GM21360 (cell line): ENCODE results near the gene OGDH.
"Not testable (repeated sequence)": the region's sequence is repeated elsewhere in the genome, so short reads cannot be mapped to it uniquely, and the experiment has no call there.

Experiments
- ATAC-seq: cut with Tn5 transposase; IDR thresholded peaks from one replicate; pipeline ENCODE4 v1.9.1; 2021; ENCODE audit warnings: mild to moderate bottlenecking, moderate library complexity; ENCODE audit not compliant: unreplicated experiment

The OGDH gene

GRCh38 chr7:44580945-44581878, 25.2 kb upstream of the OGDH start:
- peak; percentile 16 for ATAC-seq

DNA sequence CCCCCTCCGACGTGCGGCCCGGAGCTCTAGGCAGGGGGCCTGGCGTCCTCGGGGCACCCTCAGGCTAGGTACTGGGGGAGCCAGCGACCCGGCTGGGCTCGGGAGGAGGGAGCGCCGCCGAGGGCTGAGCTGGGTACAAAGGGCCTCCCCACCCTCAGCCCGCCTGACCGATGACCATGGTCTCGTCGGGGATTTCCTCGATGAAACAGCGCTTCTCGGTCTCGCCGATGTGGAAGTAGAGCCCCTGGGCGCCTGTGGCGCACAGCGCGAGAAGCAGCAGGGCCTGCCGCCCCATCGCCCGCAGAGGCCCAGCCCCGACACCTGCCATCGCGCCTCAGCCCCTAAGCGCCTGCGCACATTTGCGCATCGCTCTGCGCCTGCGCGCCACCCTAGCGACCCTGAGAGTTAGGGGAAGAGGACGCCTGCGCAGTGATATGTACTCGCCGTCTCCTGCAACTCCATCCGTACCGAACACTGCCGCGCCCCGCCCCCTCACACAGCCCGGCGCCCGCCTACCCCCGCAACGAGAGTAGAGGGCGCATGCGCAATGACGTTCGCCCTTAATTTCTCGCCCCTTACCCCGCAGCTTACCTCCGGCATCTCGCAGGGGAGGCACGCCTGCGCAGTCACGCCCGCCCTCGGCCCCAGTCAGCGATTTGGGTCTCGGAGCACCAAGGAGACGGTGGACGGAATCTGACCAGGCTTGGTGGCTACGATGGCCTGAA, 24.4 kb upstream of the OGDH start, which contains the start of gene TMED4:
TMED4 (minus strand) TSS at position 353 of the 725 bp plus-strand sequence; CDS start at position 328, 25 bp downstream.
- peak; percentile 73 for ATAC-seq

DNA sequence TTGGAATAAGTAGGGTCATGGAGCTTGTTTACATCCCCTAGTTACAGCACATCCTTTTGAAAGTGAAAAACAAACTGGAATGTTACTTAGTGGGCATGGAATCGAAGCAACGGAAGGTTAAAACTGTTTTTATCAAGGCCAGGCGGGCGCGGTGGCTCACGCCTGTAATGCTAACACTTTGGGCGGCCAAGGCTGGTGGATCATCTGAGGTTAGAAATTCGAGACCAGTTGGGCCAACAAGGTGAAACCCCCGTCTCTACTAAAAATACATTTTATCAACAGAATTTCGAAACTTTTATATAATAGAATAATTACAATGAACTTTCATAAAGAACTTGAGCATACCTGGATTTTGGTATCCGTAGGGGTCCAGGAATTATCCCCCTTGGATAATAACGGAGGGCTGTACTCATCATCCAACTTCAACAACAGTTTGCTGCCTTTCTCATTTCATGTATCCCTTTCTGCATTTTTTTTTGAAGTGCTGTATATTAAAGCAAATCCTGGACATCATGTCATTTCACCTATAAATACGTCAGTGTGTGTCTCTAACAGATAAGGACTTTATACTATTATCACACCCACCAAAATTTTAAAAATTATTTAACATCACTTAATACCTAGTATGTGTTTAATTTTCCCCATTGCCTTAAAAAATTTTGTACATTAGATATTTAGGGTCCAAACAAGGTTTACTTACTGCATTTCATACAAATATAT, 23.1 kb upstream of the OGDH start:
- ATAC-seq, result no peak

DNA sequence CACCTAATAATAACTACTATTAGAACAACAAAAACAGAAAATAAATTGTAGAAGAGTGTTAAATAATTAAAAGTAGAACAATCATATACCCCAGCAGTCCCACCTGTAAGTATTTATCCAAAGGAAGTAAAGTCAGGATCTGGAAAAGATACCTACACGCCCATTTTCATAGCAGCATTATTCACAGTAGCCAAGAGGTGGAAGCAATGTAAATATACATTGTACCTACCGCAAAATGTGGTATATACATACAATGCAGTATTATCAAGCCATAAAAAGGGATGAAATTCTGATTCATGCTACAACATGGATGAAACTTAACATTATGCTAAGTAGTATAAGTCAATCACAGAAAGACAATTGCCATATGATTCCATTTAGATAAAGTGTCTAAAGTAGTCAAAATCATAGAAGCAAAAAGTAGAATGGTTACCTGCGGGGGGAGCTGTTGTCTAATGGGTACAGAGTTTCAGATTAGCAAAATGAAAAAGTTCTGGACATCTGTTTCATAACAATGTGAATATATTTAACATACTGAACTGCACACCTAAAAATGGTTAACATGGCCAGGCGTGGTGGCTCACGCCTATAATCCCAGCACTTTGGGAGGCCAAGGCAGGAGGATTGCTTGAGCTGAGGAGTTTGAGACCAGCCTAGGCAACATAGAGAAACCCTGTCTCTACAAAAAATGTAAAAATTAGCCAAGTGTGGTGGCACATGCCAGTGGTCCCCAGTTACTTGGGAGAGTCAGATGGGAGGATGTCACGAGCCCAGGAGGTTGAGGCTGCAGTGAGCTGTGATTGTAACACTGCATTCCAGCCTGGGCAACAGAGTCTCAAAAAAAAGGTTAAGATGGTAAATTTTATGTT, 18.4 kb upstream of the OGDH start:
- no peak for ATAC-seq

- no peak for ATAC-seq
These were observed 15.5 kb upstream of the OGDH start for GRCh38 chr7:44590910-44591309.

DNA sequence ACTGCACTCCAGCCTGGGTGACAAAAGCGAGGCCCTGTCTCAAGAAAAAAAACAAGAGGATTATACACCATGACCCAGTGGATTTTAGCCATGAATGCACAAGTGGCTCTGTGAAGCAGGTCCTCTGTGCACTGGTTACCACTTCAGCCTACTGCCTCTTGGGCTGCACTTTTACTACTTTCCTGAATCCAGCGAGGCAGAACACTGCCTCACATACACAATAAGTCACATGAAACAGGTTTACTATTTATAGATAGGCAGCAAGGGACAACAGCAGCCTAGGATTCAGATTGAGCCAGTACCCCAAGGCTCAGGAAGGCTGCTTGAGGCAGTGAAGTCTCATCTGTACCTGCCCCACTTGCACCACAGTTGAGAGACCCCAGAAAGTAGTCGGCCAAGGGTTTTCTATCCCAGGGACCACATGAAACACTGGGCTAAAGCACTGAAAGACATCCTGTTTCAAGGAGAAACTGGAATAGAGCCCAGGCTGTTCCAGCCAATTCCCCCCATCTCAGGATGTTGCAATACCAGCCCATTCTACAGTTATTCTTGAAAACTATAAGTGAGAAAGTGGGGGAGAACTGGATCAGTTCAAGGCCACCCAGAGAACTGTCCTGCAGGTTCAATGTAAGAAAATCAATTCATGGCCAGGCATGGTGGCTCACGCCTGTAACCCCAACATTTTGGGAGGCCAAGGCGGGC, 10.3 kb upstream of the OGDH start:
- no peak for ATAC-seq

GRCh38 chr7:44597181-44597580, 9.2 kb upstream of the OGDH start:
- ATAC-seq, result not testable (repeated sequence)

DNA sequence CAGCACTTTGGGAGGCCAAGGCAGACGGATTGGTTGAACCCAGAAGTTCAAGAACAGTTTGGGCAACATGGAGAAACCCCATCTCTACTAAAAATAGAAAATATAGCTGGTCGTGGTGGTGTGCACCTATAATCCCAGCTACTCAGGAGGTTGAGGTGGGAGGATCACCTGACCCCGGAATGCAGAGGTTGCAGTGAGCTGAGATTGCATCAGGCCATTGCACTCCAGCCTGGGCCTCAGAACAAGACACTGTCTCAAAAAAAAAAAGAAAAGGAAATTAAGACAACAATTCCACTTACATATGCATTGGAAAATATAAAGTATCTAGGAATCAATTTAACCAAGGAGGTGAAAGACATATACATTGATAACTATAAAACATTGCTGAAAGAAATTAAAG, 7.2 kb upstream of the OGDH start:
- ATAC-seq, result no peak

DNA sequence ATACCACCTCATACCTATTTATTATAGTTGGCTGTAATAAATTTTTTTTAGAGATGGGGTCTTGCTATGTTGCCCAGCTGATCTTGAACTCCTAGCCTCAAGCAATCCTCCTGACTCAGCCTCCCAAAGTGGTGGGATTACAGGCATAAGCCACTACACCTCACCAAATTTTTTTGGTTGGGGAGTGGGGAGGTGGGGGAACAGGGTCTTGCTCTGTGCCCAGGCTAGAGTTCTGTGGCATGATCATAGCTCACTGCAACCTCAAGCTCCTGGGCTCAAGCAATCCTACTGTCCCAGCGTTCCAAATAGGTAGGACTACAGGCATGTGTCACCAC, 3.9 kb upstream of the OGDH start:
- ATAC-seq, result no peak

DNA sequence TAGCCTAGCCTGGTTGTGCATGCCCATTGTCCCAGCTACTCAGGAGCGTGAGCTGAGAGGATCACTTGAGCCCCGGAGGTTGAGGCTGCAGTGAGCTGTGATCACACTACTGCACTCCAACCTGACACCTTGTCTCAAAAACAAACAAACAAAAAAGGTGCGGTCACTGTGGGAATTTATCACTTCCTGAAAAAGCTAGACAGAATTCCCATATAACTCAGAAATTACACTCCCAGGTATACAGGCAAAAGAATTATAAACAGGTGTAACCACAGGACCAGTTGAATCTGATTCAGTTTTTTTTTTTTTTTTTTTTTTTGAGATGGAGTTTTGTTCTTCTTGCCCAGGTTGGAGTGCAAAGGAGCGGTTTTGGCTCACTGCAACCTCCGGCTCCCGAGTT, 3.2 kb upstream of the OGDH start:
- no peak for ATAC-seq

DNA sequence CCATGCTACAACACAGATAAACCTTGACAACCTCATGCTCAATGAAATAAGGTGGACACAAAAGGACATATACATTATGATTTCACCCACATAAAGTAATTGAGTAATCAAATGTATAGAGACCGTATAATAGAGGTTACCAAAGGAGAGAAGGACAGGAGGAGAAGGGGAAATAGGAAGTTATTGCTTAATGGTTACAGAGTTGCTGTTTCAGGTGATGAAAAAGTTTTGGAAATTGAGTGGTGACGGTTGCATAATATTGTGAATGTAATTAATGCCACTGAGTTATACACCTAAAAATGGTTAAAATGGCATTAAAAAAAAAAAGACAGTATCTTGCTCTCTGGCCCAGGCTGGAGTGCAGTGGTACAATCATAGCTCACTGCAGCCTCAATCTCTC, 1.5 kb upstream of the OGDH start:
- no peak for ATAC-seq

DNA sequence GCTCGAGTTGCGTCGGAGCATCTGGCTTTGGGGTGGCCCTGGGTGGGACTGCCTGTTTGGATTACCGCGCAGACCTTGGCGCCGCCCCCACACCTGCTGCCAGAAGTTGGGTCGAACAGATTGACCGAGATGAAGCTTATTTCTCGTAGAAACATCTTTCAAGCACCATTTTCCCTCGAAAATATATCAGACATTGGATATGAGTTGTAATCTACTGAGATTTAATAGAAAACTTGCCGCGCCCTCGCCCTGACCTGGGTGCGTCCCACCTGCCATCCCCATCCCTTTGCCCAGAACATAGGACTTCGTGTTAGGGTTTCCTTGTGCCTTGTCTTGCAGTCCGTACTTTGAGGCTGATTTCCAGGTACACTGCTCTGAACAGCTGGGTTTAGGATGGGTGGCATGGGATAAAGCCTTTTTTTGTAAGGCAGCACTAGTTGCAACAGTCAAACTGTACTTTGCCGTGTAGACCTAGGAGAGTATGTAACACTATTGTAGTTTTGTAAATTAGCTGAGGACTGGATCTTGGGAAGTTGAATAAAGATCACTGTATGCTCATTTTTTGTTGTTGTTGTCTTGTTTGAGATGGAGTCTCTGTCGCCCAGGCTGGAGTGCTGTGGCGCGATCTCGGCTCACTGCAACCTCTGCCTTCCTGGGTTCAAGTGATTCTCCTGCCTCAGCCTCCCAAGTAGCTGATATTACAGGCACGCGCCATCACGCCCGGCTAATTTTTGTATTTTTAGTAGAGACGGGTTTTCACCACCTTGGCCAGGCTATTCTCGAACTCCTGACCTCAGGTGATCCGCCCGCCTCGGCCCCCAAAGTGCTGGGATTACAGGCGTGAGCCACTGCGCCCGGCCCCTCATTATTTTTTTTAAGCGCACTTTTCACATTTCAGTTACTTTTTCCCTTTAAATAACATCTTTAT, 978 bp downstream of the OGDH start:
- no peak for ATAC-seq

DNA sequence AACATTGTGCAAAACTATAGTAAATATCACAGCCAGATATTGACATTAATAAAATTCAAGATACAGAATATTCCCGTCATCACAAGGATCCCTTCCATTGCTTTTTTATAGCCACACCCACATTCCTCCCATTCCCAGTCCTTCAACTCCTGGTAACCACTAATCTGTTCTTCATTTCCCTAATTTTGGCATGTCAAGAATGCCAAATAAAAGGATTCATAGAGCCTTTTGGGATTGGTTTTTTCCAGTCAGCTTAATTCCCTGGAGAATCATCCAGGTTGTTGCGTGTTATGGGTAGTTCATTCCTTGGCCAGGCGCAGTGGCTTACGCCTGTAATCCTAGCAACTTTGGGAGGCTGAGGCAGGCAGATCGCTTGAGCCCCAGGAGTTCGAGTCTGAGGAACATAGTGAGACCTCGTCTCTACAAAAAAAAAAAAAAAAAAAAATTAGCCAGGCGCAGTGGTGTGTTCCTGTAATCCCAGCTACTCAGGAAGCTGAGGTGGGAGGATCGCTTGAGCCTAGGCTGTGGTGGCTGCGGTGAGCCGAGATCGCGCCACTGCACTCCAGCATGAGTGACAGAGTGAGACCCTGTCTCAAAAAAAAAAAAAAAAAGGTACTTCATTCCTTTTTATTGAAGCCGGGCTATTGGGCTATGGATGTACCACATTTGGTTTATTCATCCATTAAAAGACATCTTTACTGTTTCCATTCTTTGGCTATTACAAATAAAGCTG, 2.7 kb downstream of the OGDH start:
- ATAC-seq, result no peak

DNA sequence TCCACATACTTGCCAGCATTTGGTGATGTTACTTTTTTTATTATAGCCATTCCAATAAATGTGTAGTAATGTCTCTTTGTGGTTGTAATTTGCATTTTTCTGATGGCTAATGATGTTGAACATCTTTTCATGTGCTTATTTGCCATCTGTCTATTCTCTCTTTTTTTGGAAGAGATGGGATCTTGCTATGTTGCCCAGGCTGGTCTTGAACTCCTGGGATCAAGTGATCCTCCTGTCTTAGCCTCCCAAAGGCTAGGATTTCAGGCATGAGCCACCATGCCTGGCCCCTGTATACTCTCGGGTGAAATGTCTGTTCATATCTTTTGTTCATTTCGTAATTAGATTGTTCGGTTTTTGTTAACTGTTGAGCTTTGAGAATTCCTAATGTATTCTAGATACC, 3.4 kb downstream of the OGDH start:
- ATAC-seq, result no peak

DNA sequence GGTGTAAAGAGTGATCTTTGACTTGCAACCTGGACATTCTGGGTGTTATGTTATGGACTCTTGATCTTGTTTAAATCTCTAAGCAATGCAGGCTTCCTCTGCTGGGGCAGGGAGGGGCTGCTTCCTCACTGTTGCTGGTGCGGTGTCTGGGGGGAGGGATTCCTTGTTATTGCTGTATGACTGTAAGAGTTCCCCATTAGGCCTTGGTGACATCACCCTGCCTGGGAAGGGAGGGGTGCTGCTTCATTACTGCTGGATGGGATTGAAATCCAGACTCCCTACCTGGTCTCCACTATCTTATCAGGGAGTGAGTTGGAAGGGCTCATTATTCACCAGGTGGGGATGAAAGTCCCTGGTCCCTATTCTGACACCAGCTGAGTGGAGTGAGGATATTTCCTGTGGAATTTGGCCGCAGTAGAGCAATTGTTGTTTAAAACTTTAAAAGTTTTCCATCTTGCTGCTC, 8.8 kb downstream of the OGDH start:
- no peak for ATAC-seq

- no peak for ATAC-seq
These were observed 9.4 kb downstream of the OGDH start for GRCh38 chr7:44615793-44616192.

- ATAC-seq, result no peak
These were observed 10.1 kb downstream of the OGDH start for GRCh38 chr7:44616545-44616944.

DNA sequence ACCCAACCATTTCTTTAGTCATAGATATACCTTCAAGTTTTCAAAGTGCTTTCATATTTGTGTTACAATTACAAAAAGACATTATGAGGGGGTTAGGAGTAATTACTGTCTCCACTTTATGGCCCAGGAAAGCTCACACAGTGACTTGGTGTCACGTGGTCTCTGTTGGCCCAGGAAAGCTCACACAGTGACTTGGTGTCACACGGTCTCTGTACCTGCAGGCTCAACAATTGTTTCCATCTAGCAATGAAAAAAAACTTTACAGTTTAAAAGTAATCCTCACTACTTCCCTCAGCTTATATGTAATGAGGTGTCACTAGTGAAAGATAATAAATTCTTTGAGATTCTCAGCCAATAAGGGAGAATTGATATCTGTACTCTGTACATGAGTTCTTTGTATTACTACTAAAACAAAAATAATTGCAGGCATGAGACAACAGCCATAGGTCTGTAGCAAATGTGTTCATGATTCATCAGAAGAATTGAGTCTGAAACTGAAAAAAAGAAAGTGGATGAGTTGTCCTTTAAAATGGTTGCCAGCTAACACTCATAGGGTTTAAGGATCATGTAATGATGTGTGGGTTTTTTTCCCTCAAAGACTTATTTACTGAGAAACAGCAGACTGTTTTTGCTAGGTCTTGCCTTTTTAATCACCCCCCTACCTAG, 10.9 kb downstream of the OGDH start:
- ATAC-seq, result no peak
